Hematopoietic multipotent progenitor cell treated with erythropoietin and hydrocortisone succinate and interleukin-3 and kit ligand, for 4 days (in vitro differentiated cells): ENCODE data around the gene MIGA2.
"Not testable (repeated sequence)": the region's sequence is repeated elsewhere in the genome, so short reads cannot be mapped to it uniquely, and the experiment has no call there.

Experiments used
- DNase-seq: peaks from one replicate; pipeline ENCODE4 v3.0.0-alpha.2; 2015

The MIGA2 gene

GRCh38 chr9:129102791-129103594 is 66.6 kb downstream of the MIGA2 start:
- peak; percentile 83 for DNase-seq

- no peak for DNase-seq
Observed at GRCh38 chr9:129103595-129103965, 67.2 kb downstream of the MIGA2 start.

- no peak for DNase-seq
Observed at GRCh38 chr9:129104051-129104450, 67.6 kb downstream of the MIGA2 start.

GRCh38 chr9:129105857-129106694 is 69.7 kb downstream of the MIGA2 start:
- DNase-seq: no peak

GRCh38 chr9:129107651-129108050 is 71.2 kb downstream of the MIGA2 start:
- DNase-seq: no peak

GRCh38 chr9:129108083-129108804 is 71.8 kb downstream of the MIGA2 start:
- no peak for DNase-seq

GRCh38 chr9:129108805-129109536 is 72.5 kb downstream of the MIGA2 start:
- no peak for DNase-seq

- peak; percentile 71 for DNase-seq
Observed at GRCh38 chr9:129109537-129109903, 73.1 kb downstream of the MIGA2 start.

GRCh38 chr9:129109952-129110739 is 73.7 kb downstream of the MIGA2 start:
- DNase-seq: peak; percentile 43

GRCh38 chr9:129110740-129111527 is 74.5 kb downstream of the MIGA2 start, which contains the start of the genes CRAT and PTPA:
CRAT (minus strand) TSS chr9:129110793; CDS start chr9:129110509, 284 bp downstream.
PTPA (plus strand) TSS chr9:129111415; CDS start chr9:129111601, 186 bp downstream.
- peak; percentile 98 for DNase-seq

- peak; percentile 75 for DNase-seq
Observed at GRCh38 chr9:129111528-129112151, 75.2 kb downstream of the MIGA2 start.

GRCh38 chr9:129112526-129112925 is 76.1 kb downstream of the MIGA2 start:
- not testable (repeated sequence) for DNase-seq

- peak; percentile 69 for DNase-seq
Observed at GRCh38 chr9:129113645-129114304, 77.3 kb downstream of the MIGA2 start.

GRCh38 chr9:129118799-129119198 is 82.4 kb downstream of the MIGA2 start:
- no peak for DNase-seq

- DNase-seq: no peak
Observed at GRCh38 chr9:129121483-129121882, 85.1 kb downstream of the MIGA2 start.
